ENCODE data around the gene CDV3. TPM values are rescaled to one million over a fixed set of nuclear protein-coding genes. Genes with fewer than 3 reads are reported as not detected.

Gene CDV3
- total RNA-seq, 1 donor from 2014 or later: 166 TPM

GRCh38 chr3:133572158-133573053, 1.1 kb upstream of the CDV3 start:
- no peak for TF ChIP-seq CTCF (conservative IDR thresholded peaks at IDR 0.05)
- Mint-ChIP-seq H3K36me3 (ENCODE audit: low read depth) (peaks cover 1% of the 10 kb centered on the region), H3K27me3 (ENCODE audit: low read depth) (no peaks in the 10 kb centered on the region), H3K9me3 (no peaks in the 10 kb centered on the region), H3K4me1 (peaks cover 47% of the 10 kb centered on the region), H3K27ac (ENCODE audit: unreplicated experiment) (peak overlapping the region; percentile 95), H3K4me3 (peak overlapping the region; percentile 96)
- DNase-seq (ENCODE audit: low read depth, low spot score): no peak

- peaks cover 48% of the 10 kb centered on the region for H3K4me1 Mint-ChIP-seq
- H3K27me3 Mint-ChIP-seq (ENCODE audit: low read depth): no peaks in the 10 kb centered on the region
- H3K36me3 Mint-ChIP-seq (ENCODE audit: low read depth): peaks cover 4% of the 10 kb centered on the region
- H3K9me3 Mint-ChIP-seq: no peaks in the 10 kb centered on the region
- TF ChIP-seq CTCF (conservative IDR thresholded peaks at IDR 0.05): no peak
- peak overlapping the region; percentile 96 for H3K4me3 Mint-ChIP-seq
- peak overlapping the region; percentile 95 for H3K27ac Mint-ChIP-seq (ENCODE audit: unreplicated experiment)
- DNase-seq (ENCODE audit: low read depth, low spot score): peak; percentile 99
Measured at GRCh38 chr3:133573054-133573628, 345 bp upstream of the CDV3 start.

- Mint-ChIP-seq H3K4me1 (peaks cover 49% of the 10 kb centered on the region), H3K4me3 (peak overlapping the region; percentile 96), H3K36me3 (ENCODE audit: low read depth) (peaks cover 10% of the 10 kb centered on the region), H3K27me3 (ENCODE audit: low read depth) (no peaks in the 10 kb centered on the region), H3K9me3 (no peaks in the 10 kb centered on the region), H3K27ac (ENCODE audit: unreplicated experiment) (peak overlapping the region; percentile 94)
- peak; percentile 32 for TF ChIP-seq CTCF (conservative IDR thresholded peaks at IDR 0.05)
- peak; percentile 51 for DNase-seq (ENCODE audit: low read depth, low spot score)
Measured at GRCh38 chr3:133574260-133574881, 885 bp downstream of the CDV3 start.

- H3K36me3 Mint-ChIP-seq (ENCODE audit: low read depth): peaks cover 10% of the 10 kb centered on the region
- no peak for DNase-seq (ENCODE audit: low read depth, low spot score)
- no peaks in the 10 kb centered on the region for H3K9me3 Mint-ChIP-seq
- peak overlapping the region; percentile 96 for H3K4me3 Mint-ChIP-seq
- peak overlapping the region; percentile 94 for H3K27ac Mint-ChIP-seq (ENCODE audit: unreplicated experiment)
- no peak for TF ChIP-seq CTCF (conservative IDR thresholded peaks at IDR 0.05)
- H3K4me1 Mint-ChIP-seq: peaks cover 49% of the 10 kb centered on the region
- H3K27me3 Mint-ChIP-seq (ENCODE audit: low read depth): no peaks in the 10 kb centered on the region
Measured at GRCh38 chr3:133575086-133575485, 1.6 kb downstream of the CDV3 start.

GRCh38 chr3:133576169-133576568, 2.7 kb downstream of the CDV3 start:
- Mint-ChIP-seq H3K4me1 (peaks cover 49% of the 10 kb centered on the region), H3K36me3 (ENCODE audit: low read depth) (peaks cover 10% of the 10 kb centered on the region), H3K27ac (ENCODE audit: unreplicated experiment) (no peak overlapping the region), H3K4me3 (peak overlapping the region; percentile 66), H3K27me3 (ENCODE audit: low read depth) (no peaks in the 10 kb centered on the region), H3K9me3 (no peaks in the 10 kb centered on the region)
- no peak for TF ChIP-seq CTCF (conservative IDR thresholded peaks at IDR 0.05)
- DNase-seq (ENCODE audit: low read depth, low spot score): no peak

Data from neural crest cell (in vitro differentiated cells).